Activated CD8-positive, alpha-beta memory T cell treated with anti-CD3 and anti-CD28 coated beads, Interleukin-2, amount 50 U/mL, for 24 hours (primary cell): ENCODE results near the gene SHQ1.
"Not testable (repeated sequence)": the region's sequence is repeated elsewhere in the genome, so short reads cannot be mapped to it uniquely, and the experiment has no call there.

Experiments used
- DNase-seq: peaks from one replicate; pipeline ENCODE4 v3.0.0-alpha.2; 2020; ENCODE audit errors: extremely low read depth

SHQ1 gene

GRCh38 chr3:72748659-72749058 lies 99.6 kb downstream of the SHQ1 start:
- no peak for DNase-seq

DNA sequence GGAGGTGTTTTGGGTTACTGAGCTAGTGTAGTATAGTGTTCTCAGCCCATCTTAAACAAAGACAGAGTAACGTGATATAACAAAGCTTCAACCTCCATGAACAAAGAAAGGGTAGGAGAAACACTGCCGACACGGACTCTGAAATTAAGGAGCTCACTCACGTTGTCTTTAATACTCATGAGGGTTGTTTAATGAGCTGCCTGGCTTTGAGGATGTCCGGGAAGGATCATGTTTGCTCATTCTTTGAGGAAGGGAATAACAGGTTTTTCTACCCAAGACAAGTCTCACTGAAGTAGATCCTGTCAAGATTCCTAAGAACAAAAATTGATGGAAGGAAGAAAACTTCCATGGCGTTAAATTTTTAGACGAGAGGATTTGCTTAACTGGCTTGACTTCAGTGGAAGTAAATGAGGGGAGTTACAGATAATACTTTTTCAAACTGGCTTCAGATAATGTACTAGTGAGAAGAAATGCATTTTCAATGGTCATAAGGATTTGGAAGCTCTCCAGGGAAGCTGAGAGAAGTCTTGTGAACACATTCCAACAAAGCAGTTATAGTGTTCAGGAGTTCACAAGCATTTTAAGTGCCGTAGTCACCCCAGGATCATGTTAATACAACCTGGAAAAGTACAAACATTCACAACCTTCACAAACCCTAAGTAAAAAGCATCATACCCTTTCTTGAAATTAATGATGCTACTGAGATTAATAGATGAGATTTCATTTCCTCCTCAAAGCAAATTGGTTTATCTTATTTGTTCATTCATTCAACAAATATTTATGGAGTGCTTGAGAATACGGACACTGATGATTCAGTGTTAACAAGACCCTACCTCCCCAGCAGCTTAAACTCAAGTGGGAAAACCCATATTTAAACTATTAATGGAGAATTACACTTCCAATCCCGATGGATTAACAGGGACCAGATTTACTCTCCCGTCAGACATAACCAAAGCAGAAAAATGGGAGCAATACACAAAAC lies 101.5 kb downstream of the SHQ1 start:
- DNase-seq: no peak

- DNase-seq: no peak
Measured at GRCh38 chr3:72745146-72745999, 102.9 kb downstream of the SHQ1 start.

DNA sequence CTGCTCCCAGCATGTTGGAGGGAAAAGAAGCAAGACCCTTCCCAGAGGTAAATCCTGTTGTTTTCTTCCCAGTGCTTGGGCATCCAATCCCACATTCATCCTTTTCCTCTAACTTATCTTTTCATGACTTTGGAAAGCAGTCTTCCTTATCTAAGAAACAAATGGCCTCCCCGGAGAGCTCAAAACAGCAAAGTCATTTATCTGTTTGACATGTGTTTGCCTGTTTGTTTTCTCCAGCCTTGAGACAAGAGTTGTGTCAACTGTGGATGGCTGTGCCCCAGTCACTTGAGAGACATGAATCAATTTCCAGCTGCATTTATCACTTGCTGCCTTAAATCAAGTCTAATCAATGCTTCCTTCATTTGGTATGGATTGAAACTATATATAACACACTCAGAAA lies 103.9 kb downstream of the SHQ1 start:
- DNase-seq: no peak

GRCh38 chr3:72739531-72740466 lies 108.4 kb downstream of the SHQ1 start:
- no peak for DNase-seq

DNA sequence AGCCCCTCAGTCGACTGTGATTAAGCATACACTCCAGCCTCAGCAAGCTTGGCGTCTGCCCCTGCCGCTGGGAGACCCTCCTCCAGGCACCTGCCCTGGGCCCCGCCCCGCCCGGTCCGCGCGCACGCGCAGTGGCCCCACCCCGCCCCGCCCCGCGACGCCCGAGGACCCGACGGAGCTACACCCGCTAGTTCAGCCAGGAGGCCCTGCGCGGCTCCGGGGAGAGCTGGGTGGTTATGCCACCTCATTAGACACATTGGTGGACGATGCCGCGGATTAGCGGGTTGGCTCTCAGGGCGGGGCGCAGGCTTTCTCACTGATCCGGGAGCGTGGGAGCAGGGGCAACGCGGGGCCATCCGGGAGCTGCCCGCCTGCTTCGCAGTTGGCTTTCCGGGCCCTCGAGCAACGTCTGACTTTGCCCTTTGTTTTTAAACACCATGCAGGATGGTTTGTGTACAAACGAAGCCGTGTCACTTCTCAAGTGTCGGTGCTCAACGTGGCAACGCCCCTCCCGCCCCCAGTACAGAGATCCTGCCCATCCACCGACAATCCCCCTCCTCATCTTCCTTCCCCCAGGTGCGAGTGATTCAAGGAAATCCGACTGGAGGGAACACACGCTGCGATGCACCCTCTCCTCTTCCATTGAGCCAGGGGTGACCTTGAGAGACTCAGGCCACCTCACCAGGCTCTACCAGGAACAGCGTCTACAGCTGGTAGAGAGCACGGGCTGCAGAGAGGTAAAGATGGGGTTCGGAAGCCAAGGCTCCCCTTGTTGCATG lies 109.3 kb downstream of the SHQ1 start:
- peak; percentile 18 for DNase-seq

DNA sequence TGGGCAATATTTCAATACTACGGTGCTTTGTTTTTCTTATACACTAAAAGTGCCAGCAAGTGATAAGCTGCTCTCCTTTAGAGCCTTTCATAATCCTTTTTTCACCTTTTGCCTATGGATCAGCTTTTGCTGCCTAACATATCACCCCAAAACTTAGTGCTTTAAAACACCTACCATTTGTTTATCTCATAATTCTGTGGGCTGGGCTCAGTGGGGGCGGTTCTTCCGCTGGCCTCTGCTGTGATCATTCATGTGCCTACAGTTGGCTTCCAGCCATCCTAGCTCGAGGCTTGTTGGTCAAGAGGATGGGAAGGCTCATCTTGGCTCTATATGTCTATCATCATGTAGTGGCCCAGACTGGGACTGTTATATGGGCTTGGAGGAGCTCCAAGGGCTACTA lies 113.2 kb downstream of the SHQ1 start:
- not testable (repeated sequence) for DNase-seq

DNA sequence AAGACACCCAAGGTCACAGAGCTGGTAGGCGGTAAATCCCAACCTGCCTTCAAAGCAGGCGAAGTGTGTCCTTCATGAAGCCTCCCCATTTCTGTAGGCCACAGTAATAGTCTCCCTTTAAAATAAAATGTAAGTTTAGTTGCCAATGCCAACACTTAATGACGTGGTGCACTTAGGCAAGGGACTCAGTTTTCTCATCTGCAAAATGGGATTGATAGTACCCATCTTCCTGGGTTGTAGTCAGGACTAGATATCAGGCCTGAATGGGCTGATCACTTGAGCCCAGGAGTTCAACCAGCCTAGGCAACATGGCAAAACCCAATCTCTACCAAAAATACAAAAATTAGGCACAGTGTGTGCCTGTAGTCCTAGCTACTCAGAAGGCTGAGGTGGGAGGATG lies 114.6 kb downstream of the SHQ1 start:
- no peak for DNase-seq

DNA sequence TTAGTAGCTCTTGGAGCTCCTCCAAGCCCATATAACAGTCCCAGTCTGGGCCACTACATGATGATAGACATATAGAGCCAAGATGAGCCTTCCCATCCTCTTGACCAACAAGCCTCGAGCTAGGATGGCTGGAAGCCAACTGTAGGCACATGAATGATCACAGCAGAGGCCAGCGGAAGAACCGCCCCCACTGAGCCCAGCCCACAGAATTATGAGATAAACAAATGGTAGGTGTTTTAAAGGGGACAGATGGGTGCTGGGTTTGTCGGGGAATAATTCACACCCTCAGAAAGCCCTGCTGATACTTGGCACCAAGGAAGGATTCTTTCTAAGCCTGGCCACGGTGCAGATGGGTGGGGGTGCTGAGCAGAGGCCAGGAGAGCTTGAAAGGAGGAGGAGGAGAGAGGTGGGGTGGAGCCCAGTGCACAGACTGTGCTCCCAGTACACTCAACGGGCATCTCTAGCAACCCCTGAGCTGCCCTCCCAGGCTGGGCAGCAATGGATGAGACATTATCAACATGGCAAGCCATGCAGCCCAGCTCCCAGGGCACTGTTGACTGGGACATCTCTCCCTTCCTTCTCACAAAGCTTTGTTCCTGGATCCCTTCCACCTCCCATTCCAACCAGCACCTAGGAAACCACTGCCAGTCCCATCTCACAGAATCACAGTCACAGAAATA lies 115.4 kb downstream of the SHQ1 start:
- not testable (repeated sequence) for DNase-seq

DNA sequence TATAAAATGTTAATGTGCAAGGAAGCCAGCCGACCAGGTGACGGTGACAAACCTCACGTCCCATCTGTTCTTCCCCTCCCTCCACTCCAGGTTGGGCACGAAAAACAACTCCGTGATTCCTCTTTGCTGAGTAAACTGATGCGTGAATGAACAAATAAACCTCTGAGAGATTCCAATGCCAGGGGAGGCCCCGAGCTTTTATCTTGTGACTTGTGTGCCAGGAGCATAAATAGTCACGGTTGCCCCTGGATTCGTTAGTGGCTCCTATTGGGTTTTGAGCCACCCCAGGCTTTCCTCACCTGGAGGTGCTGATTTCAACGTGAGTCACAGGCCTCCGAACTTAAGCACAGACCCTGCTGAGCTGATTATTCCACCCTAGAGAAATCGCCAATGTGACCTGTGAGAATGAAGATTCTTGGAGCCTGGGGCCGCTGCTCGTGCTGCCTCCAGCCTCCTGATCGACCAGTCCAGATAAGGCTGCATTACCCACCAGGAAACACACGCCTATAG lies 119.2 kb downstream of the SHQ1 start:
- DNase-seq: no peak

GRCh38 chr3:72728329-72728889 lies 119.8 kb downstream of the SHQ1 start:
- no peak for DNase-seq

GRCh38 chr3:72727726-72728125 lies 120.5 kb downstream of the SHQ1 start:
- no peak for DNase-seq

GRCh38 chr3:72727172-72727571 lies 121.1 kb downstream of the SHQ1 start:
- no peak for DNase-seq

GRCh38 chr3:72725229-72725628 lies 123.0 kb downstream of the SHQ1 start:
- no peak for DNase-seq

- no peak for DNase-seq
Measured at GRCh38 chr3:72724070-72724469, 124.2 kb downstream of the SHQ1 start.

DNA sequence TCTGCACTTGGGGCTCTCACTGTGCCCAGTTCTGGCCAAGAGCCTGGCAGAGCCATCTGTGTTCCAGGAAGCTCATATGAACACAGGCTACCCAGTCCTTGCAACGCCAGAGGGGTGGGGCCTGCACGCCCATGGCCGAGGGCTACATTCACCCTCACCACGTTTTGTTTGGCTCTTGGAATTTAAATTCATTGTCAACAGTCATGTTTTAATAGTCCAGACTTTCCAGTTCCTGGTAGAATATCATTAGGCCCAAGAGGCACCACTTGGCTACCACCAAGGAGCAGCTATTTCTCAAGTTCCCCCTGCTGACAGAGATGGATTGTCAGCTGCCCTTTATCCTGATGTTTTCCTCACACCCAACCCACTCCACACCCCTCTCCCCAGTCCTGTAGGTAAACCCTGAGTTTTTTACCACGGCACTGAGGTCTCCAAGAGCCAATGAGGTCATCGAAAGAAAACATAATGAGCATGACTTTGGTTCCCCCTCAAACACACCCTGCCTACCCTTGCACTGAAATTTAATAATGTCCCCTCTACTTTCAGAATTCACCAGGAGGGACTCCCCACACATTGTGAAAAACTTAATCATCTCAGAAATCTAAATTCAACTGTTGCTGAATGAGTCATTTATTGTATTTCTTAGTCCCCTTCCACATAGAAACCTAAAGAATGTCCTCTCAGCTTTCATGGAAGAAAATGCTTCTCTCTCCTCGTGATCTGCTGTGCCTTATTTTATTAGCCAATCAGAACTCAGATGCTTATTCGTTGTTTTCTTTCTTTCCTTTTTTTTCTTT lies 125.1 kb downstream of the SHQ1 start:
- no peak for DNase-seq

GRCh38 chr3:72721683-72722381 lies 126.4 kb downstream of the SHQ1 start:
- DNase-seq: no peak

DNA sequence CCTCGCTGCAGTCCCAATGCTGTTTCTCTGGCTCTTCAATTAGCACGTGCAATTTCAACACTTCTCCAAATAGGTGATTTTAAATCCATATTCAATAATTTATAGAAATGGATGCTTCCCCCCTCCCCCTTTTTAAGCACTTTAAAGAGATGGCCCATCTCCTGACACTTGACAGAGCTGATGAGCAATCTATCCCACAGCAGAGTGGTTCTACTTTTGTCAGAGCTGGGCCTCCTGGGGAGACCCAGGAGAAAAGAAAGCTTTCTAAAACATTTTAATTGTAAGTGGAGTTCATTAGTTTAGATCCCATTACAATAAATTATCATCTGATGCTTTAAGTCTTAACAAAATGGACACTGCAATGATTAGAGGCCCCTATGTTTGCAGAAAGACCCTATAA lies 127.7 kb downstream of the SHQ1 start:
- no peak for DNase-seq
